HG02840 (cell line): ENCODE results near the gene SMIM14.
"Not testable (repeated sequence)": the region's sequence is repeated elsewhere in the genome, so short reads cannot be mapped to it uniquely, and the experiment has no call there.

ENCODE experiments used
- ATAC-seq: cut with Tn5 transposase; IDR thresholded peaks from one replicate; pipeline ENCODE4 v1.9.1; 2021; ENCODE audit warnings: mild to moderate bottlenecking, moderate library complexity, moderate number of reproducible peaks; ENCODE audit not compliant: unreplicated experiment, low FRiP score

Gene SMIM14

GRCh38 chr4:39609454-39609931 is 29.2 kb downstream of the SMIM14 start:
- peak; percentile 89 for ATAC-seq

- ATAC-seq = no peak
Observed at GRCh38 chr4:39608451-39608850, 30.2 kb downstream of the SMIM14 start.

GRCh38 chr4:39606747-39607146 is 31.9 kb downstream of the SMIM14 start:
- ATAC-seq = no peak

- ATAC-seq = no peak
Observed at GRCh38 chr4:39597695-39598381, 40.8 kb downstream of the SMIM14 start.

- no peak for ATAC-seq
Observed at GRCh38 chr4:39596971-39597370, 41.7 kb downstream of the SMIM14 start.

GRCh38 chr4:39591290-39591689 is 47.4 kb downstream of the SMIM14 start:
- no peak for ATAC-seq

- no peak for ATAC-seq
Observed at GRCh38 chr4:39587881-39588280, 50.8 kb downstream of the SMIM14 start.

GRCh38 chr4:39574946-39575345 is 63.7 kb downstream of the SMIM14 start:
- no peak for ATAC-seq

GRCh38 chr4:39571504-39571903 is 67.2 kb downstream of the SMIM14 start:
- ATAC-seq = no peak

GRCh38 chr4:39571054-39571453 is 67.6 kb downstream of the SMIM14 start:
- no peak for ATAC-seq

- ATAC-seq = no peak
Observed at GRCh38 chr4:39569209-39569608, 69.5 kb downstream of the SMIM14 start.

- ATAC-seq = no peak
Observed at GRCh38 chr4:39568805-39569204, 69.9 kb downstream of the SMIM14 start.

- ATAC-seq = no peak
Observed at GRCh38 chr4:39565878-39566600, 72.6 kb downstream of the SMIM14 start.

GRCh38 chr4:39563346-39563847 is 75.3 kb downstream of the SMIM14 start:
- no peak for ATAC-seq

- no peak for ATAC-seq
Observed at GRCh38 chr4:39562792-39563191, 75.9 kb downstream of the SMIM14 start.

- no peak for ATAC-seq
Observed at GRCh38 chr4:39559626-39560025, 79.0 kb downstream of the SMIM14 start.

GRCh38 chr4:39555472-39555871 is 83.2 kb downstream of the SMIM14 start:
- no peak for ATAC-seq

GRCh38 chr4:39548425-39549067 is 90.1 kb downstream of the SMIM14 start:
- ATAC-seq = no peak

GRCh38 chr4:39544580-39545315 is 93.9 kb downstream of the SMIM14 start:
- no peak for ATAC-seq

GRCh38 chr4:39544080-39544479 is 94.6 kb downstream of the SMIM14 start:
- not testable (repeated sequence) for ATAC-seq

GRCh38 chr4:39543034-39543433 is 95.6 kb downstream of the SMIM14 start:
- ATAC-seq = no peak
